Cardiac muscle cell (in vitro differentiated cells and primary cell): ENCODE data around the gene REEP1. TPM values are rescaled to one million over a fixed set of nuclear protein-coding genes. Genes with fewer than 3 reads are reported as not detected.
"Not testable (repeated sequence)": the region's sequence is repeated elsewhere in the genome, so short reads cannot be mapped to it uniquely, and the experiment has no call there.

Experiments
- DNase-seq, 2 donors: peaks; one replicate each; pipeline versions ENCODE4 v3.0.0 to v3.0.0-alpha.2; 2010 to 2017; ENCODE audit warnings: low read depth in 1 of 2, low spot score in 1 of 2
- H3K27ac ChIP-seq: fragments of 200-600 bp; sonication (generic); 2 replicates; pipeline ENCODE4 v1.5.1; 2016
- H3K27me3 ChIP-seq: fragments of 200-600 bp; sonication (generic); 2 replicates; pipeline ENCODE4 v1.6.0; 2016; ENCODE audit warnings: control low read depth
- H3K36me3 ChIP-seq: fragments of 200-600 bp; sonication (generic); 2 replicates; pipeline ENCODE4 v1.5.1; 2016; ENCODE audit warnings: control low read depth
- H3K4me1 ChIP-seq: fragments of 200-600 bp; sonication (generic); 2 replicates; pipeline ENCODE4 v1.8.1; 2017; ENCODE audit warnings: low read depth, mild to moderate bottlenecking, mixed run types
- H3K4me3 ChIP-seq: fragments of 200-600 bp; sonication (generic); 2 replicates; pipeline ENCODE4 v1.5.1; 2016; ENCODE audit warnings: mild to moderate bottlenecking
- H3K9me3 ChIP-seq: fragments of 200-600 bp; sonication (generic); 2 replicates; pipeline ENCODE4 v1.5.1; 2017; ENCODE audit warnings: low read depth, mild to moderate bottlenecking, control low read depth
- CTCF ChIP-seq: IDR thresholded peaks from 2 replicates; pipeline ENCODE4 v1.5.1; 2012; ENCODE audit warnings: low read depth, mild to moderate bottlenecking, low read length
- polyA plus RNA-seq: library from polyadenylated mRNA; unstranded; fragments of >200 nt; fragmentation: Nextera tagmentation; extraction: Ambion mirVana; gene quantifications from 2 replicates; pipeline ENCODE4 v1.2.1, GENCODE V29; 2016
- total RNA-seq: library from RNA; depleted of rRNA; stranded (reverse); fragments of >200 nt; gene quantifications from 2 replicates; pipeline ENCODE4 v1.2.3, GENCODE V29; 2016

REEP1 gene
- total and polyA plus RNA-seq, 2 experiments from 2014 or later: 14.6 to 19.3 TPM

- H3K4me1 ChIP-seq: no peaks in the 10 kb centered on the region
- no peak overlapping the region for H3K27ac ChIP-seq
- H3K36me3 ChIP-seq: no peaks in the 10 kb centered on the region
- no peaks in the 10 kb centered on the region for H3K9me3 ChIP-seq
- no peaks in the 10 kb centered on the region for H3K27me3 ChIP-seq
- no peak for TF ChIP-seq CTCF
- H3K4me3 ChIP-seq: no peak overlapping the region
- DNase-seq: no peak
Measured at GRCh38 chr2:86229221-86229620, 108.2 kb downstream of the REEP1 start.

GRCh38 chr2:86228574-86228973, 108.9 kb downstream of the REEP1 start:
- H3K27ac ChIP-seq, H3K27me3 ChIP-seq, H3K4me3 ChIP-seq, DNase-seq, H3K4me1 ChIP-seq, H3K36me3 ChIP-seq, H3K9me3 ChIP-seq: not testable (repeated sequence)

- no peak overlapping the region for H3K27ac ChIP-seq
- no peak overlapping the region for H3K4me3 ChIP-seq
- no peaks in the 10 kb centered on the region for H3K27me3 ChIP-seq
- H3K36me3 ChIP-seq: no peaks in the 10 kb centered on the region
- no peaks in the 10 kb centered on the region for H3K9me3 ChIP-seq
- no peak for DNase-seq
- H3K4me1 ChIP-seq: peaks cover 13% of the 10 kb centered on the region
- TF ChIP-seq CTCF: no peak
Measured at GRCh38 chr2:86227685-86228084, 109.7 kb downstream of the REEP1 start.

GRCh38 chr2:86226636-86227520, 110.5 kb downstream of the REEP1 start:
- no peaks in the 10 kb centered on the region for H3K36me3 ChIP-seq
- no peaks in the 10 kb centered on the region for H3K9me3 ChIP-seq
- H3K4me3 ChIP-seq: no peak overlapping the region
- no peak for DNase-seq
- TF ChIP-seq CTCF: no peak
- H3K27me3 ChIP-seq: no peaks in the 10 kb centered on the region
- H3K4me1 ChIP-seq: peaks cover 20% of the 10 kb centered on the region
- H3K27ac ChIP-seq: no peak overlapping the region

- no peaks in the 10 kb centered on the region for H3K27me3 ChIP-seq
- no peak overlapping the region for H3K27ac ChIP-seq
- TF ChIP-seq CTCF: no peak
Measured at GRCh38 chr2:86226070-86226469, 111.4 kb downstream of the REEP1 start.

GRCh38 chr2:86225581-86225980, 111.8 kb downstream of the REEP1 start:
- TF ChIP-seq CTCF: no peak
- peak; percentile 21 to 29 for DNase-seq
- peaks cover 20% of the 10 kb centered on the region for H3K4me1 ChIP-seq
- H3K4me3 ChIP-seq: no peak overlapping the region
- no peak overlapping the region for H3K27ac ChIP-seq
- H3K27me3 ChIP-seq: no peaks in the 10 kb centered on the region
- no peaks in the 10 kb centered on the region for H3K36me3 ChIP-seq
- H3K9me3 ChIP-seq: no peaks in the 10 kb centered on the region

More at GRCh38 chr2:86226070-86226469, 111.4 kb downstream of the REEP1 start:
- no peaks in the 10 kb centered on the region for H3K9me3 ChIP-seq
- H3K4me3 ChIP-seq: no peak overlapping the region
- no peaks in the 10 kb centered on the region for H3K36me3 ChIP-seq
- peaks cover 20% of the 10 kb centered on the region for H3K4me1 ChIP-seq
- no peak for DNase-seq
